ENCODE measurements around the gene KLHDC9. TPM values are rescaled to one million over a fixed set of nuclear protein-coding genes. Genes with fewer than 3 reads are reported as not detected.

Gene KLHDC9
- total and polyA plus RNA-seq, 2 of the 8 experiments (the other 6 are each of a cell fraction or from before 2014, with no cell fraction given) = 6.5 to 15.6 TPM

DNA sequence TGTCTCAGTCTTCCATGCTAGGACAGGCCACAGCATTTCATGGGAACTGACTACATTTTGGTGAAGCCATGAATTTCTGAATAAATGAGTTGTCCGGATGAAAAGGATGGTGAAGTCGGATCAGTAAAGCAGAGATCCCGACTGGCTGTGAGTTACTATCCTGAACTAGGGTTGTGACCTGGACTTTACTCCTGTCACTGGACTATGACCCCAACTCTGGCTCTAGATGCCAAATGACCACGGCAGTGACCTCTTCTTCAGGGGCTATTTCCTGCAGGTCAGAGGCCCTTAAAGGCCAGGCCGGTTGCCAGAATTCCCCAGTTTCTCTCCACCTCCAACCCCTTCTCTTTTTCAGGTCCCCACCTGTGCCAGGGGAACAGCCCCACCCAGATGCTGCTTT, 7.1 kb upstream of the KLHDC9 start:
- H3K23me2 ChIP-seq (ENCODE audit: low read depth, low read length) = peaks cover 2% of the 10 kb centered on the region; the same call in 1 of the 2 replicates
- CTCF ChIA-PET (ENCODE audit: partially characterized antibody) = interaction anchor here (1.0 kb wide), 1 partner anchor 20 kb away, joined by 5 read pairs; no protein-coding TSS in a partner anchor
- FAIRE-seq = no peak

More for the DNA sequence above, 7.1 kb upstream of the KLHDC9 start:
- POLR2A ChIA-PET (ENCODE audit: partially characterized antibody) = no interaction called here
- H3K23ac ChIP-seq (ENCODE audit: insufficient read length) = no peak overlapping the region
- H3K4me2 ChIP-seq (ENCODE audit: insufficient read depth in 1 of 2, low read depth in 2 of 2, low read length in 2 of 2) = no peak overlapping the region
- H4K20me1 ChIP-seq (replicated peaks in 1 of 2; ENCODE audit: control insufficient read depth in 1 of 2, insufficient read depth in 2 of 2, low read length in 2 of 2) = no peaks in the 10 kb centered on the region
- H3K27me3 ChIP-seq (replicated peaks in 1 of 4; ENCODE audit: control insufficient read depth in 3 of 4, extremely low read depth in 1 of 4, insufficient read depth in 3 of 4, low read length in 3 of 4) = no peaks in the 10 kb centered on the region
- no peak overlapping the region for H2AFZ ChIP-seq (ENCODE audit: low read length)
- no peak overlapping the region for H3K4ac ChIP-seq (replicated peaks; ENCODE audit: insufficient read length, low read depth, low read length)
- H3K4me3 ChIP-seq (ENCODE audit: extremely low read depth in 1 of 4, insufficient read depth in 2 of 4, low read depth in 3 of 4, low read length in 4 of 4) = no peak overlapping the region
- H3K56ac ChIP-seq (replicated peaks; ENCODE audit: insufficient read length, low read depth, low read length) = no peak overlapping the region
- no peak overlapping the region for H4K5ac ChIP-seq (ENCODE audit: insufficient read length, low read depth, low read length)
- no peak overlapping the region for H3K9ac ChIP-seq (replicated peaks in 1 of 4; ENCODE audit: extremely low read depth in 1 of 4, low read depth in 3 of 4, low read length in 3 of 4)
- no peaks in the 10 kb centered on the region for H3K9me3 ChIP-seq (ENCODE audit: insufficient read depth in 2 of 2, low read depth in 1 of 2, low read length in 1 of 2)
- H3K14ac ChIP-seq (ENCODE audit: insufficient read length) = no peak overlapping the region
- H3K79me1 ChIP-seq (ENCODE audit: low read depth, low read length) = no peaks in the 10 kb centered on the region
- no peak overlapping the region for H4K8ac ChIP-seq (ENCODE audit: extremely low read depth, insufficient read depth, low read length)
- H4K91ac ChIP-seq (replicated peaks; ENCODE audit: insufficient read length, low read length) = no peak overlapping the region
- no peak overlapping the region for H2BK120ac ChIP-seq (replicated peaks; ENCODE audit: low read depth, low read length)
- H2AK5ac ChIP-seq (ENCODE audit: low read depth, low read length) = no peak overlapping the region
- H2BK5ac ChIP-seq (ENCODE audit: low read depth, low read length) = no peak overlapping the region
- H3K18ac ChIP-seq (ENCODE audit: extremely low read depth, low read length) = no peak overlapping the region
- DNase-seq (ENCODE audit: low read depth in 1 of 2, low spot score in 2 of 2) = no peak
- peaks cover 0 to 6% (median 0%) of the 10 kb centered on the region in 4 experiments; a peak in 2 of 7 replicates for H3K4me1 ChIP-seq (replicated peaks in 1 of 4; ENCODE audit: control insufficient read depth in 3 of 4, insufficient read depth in 4 of 4, low read length in 3 of 4)
- H2BK15ac ChIP-seq (ENCODE audit: low read length) = no peak overlapping the region
- WGBS, 2 experiments (ENCODE audit: extremely low coverage in 1 of 2, insufficient coverage in 1 of 2, insufficient read length in 1 of 2, insufficient replicate concordance in 2 of 2, low coverage in 1 of 2, low lambda C conversion rate in 2 of 2, missing lambda C conversion rate in 1 of 2) = 94% methylated on average over 5 of the region's 5 CpGs; no CpG with 5 or more reads in 1 of the 2 experiments
- no peak overlapping the region for H3K27ac ChIP-seq (ENCODE audit: low read depth, low read length)
- H3K36me3 ChIP-seq (ENCODE audit: control insufficient read depth in 2 of 4, insufficient read depth in 4 of 4, low read length in 3 of 4) = no peaks in the 10 kb centered on the region
- no peaks in the 10 kb centered on the region for H3K79me2 ChIP-seq (ENCODE audit: control insufficient read depth in 1 of 2, insufficient read depth in 2 of 2, low read length in 2 of 2)
- H2BK12ac ChIP-seq (ENCODE audit: low read depth, low read length) = no peak overlapping the region
- TF ChIP-seq GTF2F1 (IDR thresholded peaks at IDR 0.05; ENCODE audit: borderline replicate concordance, low read depth, low read length) = no peak
- TF ChIP-seq CREB1 (IDR thresholded peaks at IDR 0.05) = no peak
- no peak for TF ChIP-seq GABPA (IDR thresholded peaks at IDR 0.05; ENCODE audit: borderline replicate concordance, insufficient read depth, low read length)
- TF ChIP-seq SIRT6 (IDR thresholded peaks at IDR 0.05; ENCODE audit: low read length) = no peak
- no peak for TF ChIP-seq SRF (IDR thresholded peaks at IDR 0.05; ENCODE audit: low read depth, low read length)
- TF ChIP-seq CTCF (IDR thresholded peaks at IDR 0.05; ENCODE audit: control extremely low read depth in 1 of 3, insufficient read depth in 1 of 3, low read depth in 1 of 3, low read length in 3 of 3) = no peak
- TF ChIP-seq PHF8 (conservative IDR thresholded peaks at IDR 0.05; ENCODE audit: low read depth, low read length) = no peak
- TF ChIP-seq TAF1 (IDR thresholded peaks at IDR 0.05; ENCODE audit: low read depth, low read length) = no peak
- no peak for TF ChIP-seq CHD2 (IDR thresholded peaks at IDR 0.05; ENCODE audit: low read length)
- no peak for TF ChIP-seq ZNF274 (IDR thresholded peaks at IDR 0.05; ENCODE audit: borderline replicate concordance, extremely low read depth, low read length)
- no peak overlapping the region for H2BK20ac ChIP-seq (ENCODE audit: low read length)
